ENCODE data around the gene SRC. TPM values are rescaled to one million over a fixed set of nuclear protein-coding genes. Genes with fewer than 3 reads are reported as not detected.

The SRC gene
- total RNA-seq, 2 experiments from 2014 or later = 2.6 to 2.7 TPM

DNA sequence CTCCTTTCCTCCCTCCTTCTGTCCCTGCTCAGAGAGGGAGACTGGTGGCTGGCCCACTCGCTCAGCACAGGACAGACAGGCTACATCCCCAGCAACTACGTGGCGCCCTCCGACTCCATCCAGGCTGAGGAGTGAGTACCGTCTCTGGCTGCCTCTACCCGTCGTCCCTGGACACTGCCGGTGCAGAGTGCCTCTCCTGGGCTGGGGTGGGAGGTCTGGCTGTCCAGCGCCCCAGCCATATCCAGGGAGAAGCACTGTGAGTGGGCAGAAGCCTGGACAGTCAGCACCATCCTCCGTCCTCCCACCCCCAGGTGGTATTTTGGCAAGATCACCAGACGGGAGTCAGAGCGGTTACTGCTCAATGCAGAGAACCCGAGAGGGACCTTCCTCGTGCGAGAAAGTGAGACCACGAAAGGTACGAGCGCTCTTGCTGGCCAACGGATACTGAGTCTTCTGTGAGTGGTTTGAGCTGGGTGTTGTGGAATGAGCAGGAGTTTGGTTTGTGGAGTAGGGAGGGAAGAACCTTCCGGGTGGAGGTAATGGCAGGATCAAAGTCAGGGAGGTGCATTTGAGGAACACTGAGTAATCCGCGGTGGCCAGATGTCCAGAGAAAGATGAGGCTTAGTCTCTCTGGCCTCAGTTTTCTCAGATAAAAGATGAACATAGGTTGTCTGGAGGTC is 48.1 kb downstream of the SRC start:
- POLR2A ChIA-PET = no interaction called here
- H3K9me3 Mint-ChIP-seq = no peaks in the 10 kb centered on the region
- no peaks in the 10 kb centered on the region for H3K4me1 Mint-ChIP-seq
- H3K36me3 Mint-ChIP-seq (ENCODE audit: low read depth) = no peaks in the 10 kb centered on the region
- no peaks in the 10 kb centered on the region for H3K27me3 Mint-ChIP-seq
- no peak for DNase-seq
- CTCF ChIA-PET = no interaction called here
- H3K27ac Mint-ChIP-seq = no peak overlapping the region
- no peak overlapping the region for H3K4me3 Mint-ChIP-seq

DNA sequence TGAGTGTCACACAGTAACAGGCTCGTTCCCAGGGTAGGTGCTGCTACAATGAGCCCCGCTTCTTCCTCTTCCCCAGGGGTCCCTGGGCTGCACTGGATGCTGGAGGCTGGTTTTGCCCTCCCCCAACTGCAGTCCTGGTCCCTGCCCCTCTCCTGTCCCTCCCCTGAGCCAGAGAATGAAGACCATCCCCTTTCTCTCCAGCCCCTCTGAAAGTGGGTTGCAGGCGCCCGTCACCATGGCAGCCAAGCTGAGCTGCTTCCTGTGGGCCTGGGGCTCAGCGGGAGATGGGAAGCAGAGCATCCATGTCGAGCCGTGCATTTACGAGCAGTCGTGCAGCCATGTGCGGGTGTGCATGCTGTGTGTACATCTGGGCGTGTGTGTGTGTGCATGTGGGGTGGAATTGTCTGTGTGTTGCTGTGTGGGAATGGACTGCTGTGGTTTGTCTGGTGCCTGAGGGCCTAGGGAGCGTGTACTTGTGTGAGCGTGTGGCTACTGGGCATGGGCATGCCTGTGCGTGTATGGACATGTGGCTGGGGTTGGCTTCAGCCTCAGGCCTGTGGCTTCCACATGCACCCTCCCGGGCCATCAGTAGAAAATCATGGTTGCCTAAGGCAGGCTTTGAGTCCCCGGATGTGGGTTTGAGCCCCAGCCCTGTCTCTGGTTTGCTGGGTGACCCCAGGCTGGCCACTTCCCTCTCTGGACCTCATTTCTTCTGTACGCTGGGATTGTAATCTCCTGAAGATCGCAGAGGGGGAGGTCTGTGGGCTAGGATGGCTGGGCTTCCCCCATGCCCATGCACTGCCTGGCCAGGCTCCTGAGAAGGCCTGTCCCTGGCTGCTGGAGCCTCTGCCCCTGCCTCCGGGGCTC is 48.8 kb downstream of the SRC start:
- Mint-ChIP-seq H3K4me3 (no peak overlapping the region), H3K27me3 (no peaks in the 10 kb centered on the region), H3K9me3 (no peaks in the 10 kb centered on the region), H3K36me3 (ENCODE audit: low read depth) (no peaks in the 10 kb centered on the region), H3K4me1 (no peaks in the 10 kb centered on the region), H3K27ac (no peak overlapping the region)
- ChIA-PET POLR2A (no interaction called here), CTCF (no interaction called here)
- DNase-seq = no peak

DNA sequence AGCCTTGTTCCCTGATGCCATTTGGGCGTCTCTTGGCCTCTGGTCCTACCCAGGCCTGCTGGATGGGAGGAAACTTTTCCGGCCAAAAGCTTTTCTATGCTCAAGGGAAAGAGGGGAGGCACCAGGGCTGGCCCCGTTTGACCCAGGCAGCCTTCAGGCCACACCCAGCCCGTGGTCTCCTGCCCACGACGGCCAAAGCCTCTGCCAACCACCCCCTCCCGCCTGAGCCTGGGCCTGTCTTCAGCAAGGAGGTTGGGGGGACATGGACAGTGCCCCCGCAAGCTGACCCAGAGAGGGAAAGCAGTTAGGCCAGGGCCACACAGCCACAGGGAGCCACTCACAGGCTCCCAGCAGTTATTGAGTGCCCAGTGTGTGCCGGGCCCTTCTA is 49.5 kb downstream of the SRC start:
- no peaks in the 10 kb centered on the region for H3K9me3 Mint-ChIP-seq
- no peaks in the 10 kb centered on the region for H3K4me1 Mint-ChIP-seq
- no peaks in the 10 kb centered on the region for H3K27me3 Mint-ChIP-seq
- H3K4me3 Mint-ChIP-seq = no peak overlapping the region
- CTCF ChIA-PET = no interaction called here
- POLR2A ChIA-PET = no interaction called here
- no peaks in the 10 kb centered on the region for H3K36me3 Mint-ChIP-seq (ENCODE audit: low read depth)
- H3K27ac Mint-ChIP-seq = no peak overlapping the region
- DNase-seq = no peak

DNA sequence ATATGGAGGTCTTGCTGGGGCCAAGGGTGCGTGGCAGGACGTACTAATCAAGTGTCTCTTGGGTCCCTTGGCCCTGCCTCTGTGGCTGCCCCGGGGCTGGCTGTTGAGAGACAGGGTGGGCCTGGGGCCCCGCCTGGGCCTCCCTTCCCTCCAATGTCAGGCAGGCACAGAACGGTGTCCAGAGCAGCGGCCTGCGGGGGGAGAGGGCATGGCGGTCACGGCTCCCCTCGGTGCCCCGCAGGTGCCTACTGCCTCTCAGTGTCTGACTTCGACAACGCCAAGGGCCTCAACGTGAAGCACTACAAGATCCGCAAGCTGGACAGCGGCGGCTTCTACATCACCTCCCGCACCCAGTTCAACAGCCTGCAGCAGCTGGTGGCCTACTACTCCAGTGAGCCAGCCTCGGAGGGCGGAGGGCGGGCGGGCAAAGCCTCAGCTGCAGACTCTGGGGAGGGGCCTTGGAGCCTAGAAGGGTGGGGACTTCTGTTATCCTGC is 50.0 kb downstream of the SRC start:
- H3K4me3 Mint-ChIP-seq = no peak overlapping the region
- no peaks in the 10 kb centered on the region for H3K27me3 Mint-ChIP-seq
- H3K27ac Mint-ChIP-seq = no peak overlapping the region
- no peaks in the 10 kb centered on the region for H3K36me3 Mint-ChIP-seq (ENCODE audit: low read depth)
- DNase-seq = no peak
- POLR2A ChIA-PET = no interaction called here
- CTCF ChIA-PET = interaction anchor here (1.0 kb wide), 1 partner anchor 133 kb away, joined by 3 read pairs; no protein-coding TSS in a partner anchor
- no peaks in the 10 kb centered on the region for H3K4me1 Mint-ChIP-seq
- no peaks in the 10 kb centered on the region for H3K9me3 Mint-ChIP-seq

DNA sequence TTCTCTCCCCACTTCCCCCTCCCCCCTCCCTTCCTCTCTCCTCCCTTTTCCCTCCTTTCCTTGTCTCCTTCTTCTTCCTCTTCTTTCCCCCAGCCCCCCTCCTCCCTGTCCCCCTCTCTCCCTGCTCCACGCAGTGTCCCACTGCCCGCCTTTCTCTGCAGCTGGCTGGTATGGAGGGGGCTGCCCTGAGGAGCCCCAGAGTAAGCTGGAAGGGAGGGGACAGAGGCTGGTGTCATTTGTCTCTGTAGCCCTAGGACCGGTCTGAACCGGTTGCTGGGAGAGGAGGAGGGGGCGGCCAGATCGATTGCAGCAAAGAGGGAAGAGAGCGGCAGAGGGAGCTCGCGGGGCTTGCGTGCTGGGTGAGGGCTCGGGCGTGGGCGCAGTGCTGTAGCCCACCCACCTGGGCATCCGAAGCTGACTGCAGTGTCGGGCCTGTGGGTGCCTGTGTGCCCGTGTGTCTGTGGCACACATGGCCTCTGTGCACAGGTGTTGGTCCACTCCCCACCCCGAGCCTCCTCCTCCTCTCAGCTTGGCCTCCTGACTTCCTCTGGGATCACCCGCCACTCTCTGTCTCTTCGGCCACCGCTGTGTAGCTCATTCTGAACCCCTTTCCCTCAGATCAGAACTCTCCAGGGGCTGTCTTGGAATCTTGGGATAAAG is 50.6 kb downstream of the SRC start:
- H3K4me1 Mint-ChIP-seq = no peaks in the 10 kb centered on the region
- H3K36me3 Mint-ChIP-seq (ENCODE audit: low read depth) = no peaks in the 10 kb centered on the region
- H3K4me3 Mint-ChIP-seq = no peak overlapping the region
- DNase-seq = no peak
- no peaks in the 10 kb centered on the region for H3K27me3 Mint-ChIP-seq
- POLR2A ChIA-PET = no interaction called here
- CTCF ChIA-PET = interaction anchor here (1.0 kb wide), 1 partner anchor 132 kb away, joined by 3 read pairs; no protein-coding TSS in a partner anchor
- H3K9me3 Mint-ChIP-seq = no peaks in the 10 kb centered on the region
- H3K27ac Mint-ChIP-seq = no peak overlapping the region

DNA sequence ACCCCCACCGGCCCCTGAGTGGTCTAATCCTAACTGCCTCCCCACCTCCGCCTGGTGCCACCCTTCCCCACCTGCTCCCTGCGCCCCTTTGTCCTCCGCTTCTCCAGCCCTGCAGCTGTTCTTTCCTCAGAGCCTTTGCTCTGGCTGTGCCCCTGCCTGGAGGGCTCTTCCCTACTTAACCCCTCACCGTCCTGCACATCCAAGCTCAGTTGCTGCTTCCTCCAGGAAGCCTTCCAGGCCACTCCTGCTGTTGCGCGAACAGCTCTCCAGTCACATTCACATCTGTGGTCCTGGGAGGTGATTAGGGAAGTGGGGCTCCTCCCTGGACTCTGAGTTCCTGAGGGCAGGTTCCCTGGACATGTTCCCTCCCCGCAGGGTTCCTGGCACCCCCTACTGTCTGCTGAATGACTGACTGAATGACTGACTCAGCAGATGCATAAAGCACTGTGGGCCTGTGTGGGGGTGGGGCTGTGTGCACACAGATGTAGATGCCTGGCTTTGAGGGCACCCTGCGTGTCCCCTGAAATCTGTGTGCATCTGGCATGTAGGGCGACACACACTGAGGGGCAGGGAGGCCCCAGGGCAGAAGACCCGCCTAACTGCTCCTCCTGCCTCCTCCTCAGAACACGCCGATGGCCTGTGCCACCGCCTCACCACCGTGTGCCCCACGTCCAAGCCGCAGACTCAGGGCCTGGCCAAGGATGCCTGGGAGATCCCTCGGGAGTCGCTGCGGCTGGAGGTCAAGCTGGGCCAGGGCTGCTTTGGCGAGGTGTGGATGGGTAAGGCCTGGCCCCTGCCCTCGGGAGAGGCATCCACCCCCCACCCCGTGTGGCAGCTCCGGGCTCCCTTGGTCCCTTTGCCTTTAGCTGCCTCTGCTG is 51.4 kb downstream of the SRC start:
- Mint-ChIP-seq H3K4me3 (no peak overlapping the region), H3K9me3 (no peaks in the 10 kb centered on the region), H3K27me3 (no peaks in the 10 kb centered on the region), H3K36me3 (ENCODE audit: low read depth) (no peaks in the 10 kb centered on the region), H3K27ac (no peak overlapping the region), H3K4me1 (no peaks in the 10 kb centered on the region)
- CTCF ChIA-PET = interaction anchor here (1.0 kb wide), 1 partner anchor 131 kb away, joined by 3 read pairs; no protein-coding TSS in a partner anchor
- POLR2A ChIA-PET = no interaction called here
- no peak for DNase-seq

DNA sequence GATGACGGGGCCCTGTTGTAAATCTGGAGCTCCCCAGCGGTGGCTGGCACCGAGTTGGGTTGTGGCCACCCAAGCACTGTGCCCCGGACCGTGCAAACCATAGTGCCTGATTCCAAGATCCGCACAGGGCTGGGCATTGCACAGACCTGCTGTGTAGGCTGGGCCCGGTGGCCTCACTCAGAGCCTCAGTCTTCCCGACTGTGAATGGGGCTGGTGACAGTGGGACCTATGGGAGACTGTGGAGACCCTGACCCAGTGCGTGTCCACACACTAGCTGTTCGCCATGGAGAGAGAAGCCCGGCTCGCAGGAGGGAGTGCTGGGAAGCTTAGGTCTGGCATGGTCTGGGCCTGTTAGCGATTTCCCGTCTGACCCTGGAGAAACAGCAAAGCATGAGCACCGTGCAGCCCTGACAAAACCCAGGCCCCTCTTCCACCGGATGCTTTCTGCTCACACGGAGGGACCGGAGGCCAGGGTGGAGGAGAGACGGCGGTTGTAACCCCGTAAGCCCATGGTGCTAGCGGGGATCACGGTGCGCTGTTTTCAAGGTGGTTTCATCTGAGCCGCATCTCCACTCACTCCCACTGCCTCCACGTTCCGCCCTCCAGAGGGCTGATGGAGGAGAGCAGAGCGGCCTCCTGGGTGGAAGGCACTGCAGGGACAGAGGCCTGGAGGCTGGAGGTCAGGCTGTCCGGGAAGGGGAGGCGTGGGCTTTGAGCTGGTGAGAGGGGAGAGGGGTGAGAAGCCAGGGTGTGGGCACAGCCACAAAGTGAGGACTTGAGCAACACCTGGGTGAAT is 52.2 kb downstream of the SRC start:
- Mint-ChIP-seq H3K27ac (no peak overlapping the region), H3K9me3 (no peaks in the 10 kb centered on the region), H3K4me1 (no peaks in the 10 kb centered on the region), H3K27me3 (no peaks in the 10 kb centered on the region), H3K36me3 (ENCODE audit: low read depth) (no peaks in the 10 kb centered on the region), H3K4me3 (no peak overlapping the region)
- ChIA-PET POLR2A (no interaction called here), CTCF (no interaction called here)
- no peak for DNase-seq

DNA sequence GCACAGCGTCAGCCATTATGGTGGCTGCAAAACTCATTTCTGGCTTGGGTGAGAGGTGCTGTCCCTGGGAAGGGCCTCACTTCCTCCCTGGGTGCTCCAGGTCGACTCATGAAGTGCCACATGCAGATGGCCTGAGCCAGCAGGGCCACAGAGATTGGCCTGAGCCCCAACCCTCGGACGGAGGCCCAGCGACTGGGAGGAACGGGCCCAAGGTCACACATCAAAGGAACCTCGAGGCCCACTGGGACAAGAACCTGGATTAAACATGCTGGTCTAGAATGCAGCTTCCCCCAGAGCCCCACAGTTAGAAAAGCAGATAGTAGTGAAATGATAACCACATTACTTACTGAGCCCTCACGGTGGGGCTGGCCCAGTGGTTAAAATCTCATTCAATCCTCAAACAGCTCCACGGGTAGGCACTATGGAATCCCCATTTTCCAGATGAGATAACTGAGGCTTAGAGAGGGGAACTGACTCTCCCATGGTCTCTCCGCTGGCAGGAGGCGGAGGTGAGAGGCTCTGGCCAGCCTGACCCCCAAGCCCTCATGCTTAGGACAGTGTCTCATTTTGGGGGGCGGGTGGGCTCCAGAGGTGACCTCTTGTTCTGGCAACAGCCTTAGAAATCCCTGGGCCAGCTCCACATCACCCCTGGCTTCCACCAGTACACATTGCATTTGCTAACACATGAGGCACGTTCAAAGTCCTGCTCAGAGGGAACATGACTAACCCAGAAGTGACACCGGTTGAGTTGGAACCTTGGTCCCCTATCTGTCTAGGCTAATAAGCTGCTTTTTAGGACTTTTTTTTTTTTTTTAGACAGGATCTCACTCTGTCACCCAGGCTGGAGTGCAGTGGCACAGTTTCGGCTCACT is 53.0 kb downstream of the SRC start:
- ChIA-PET POLR2A (no interaction called here), CTCF (interaction anchor here (0.9 kb wide), 1 partner anchor 136 kb away, joined by 3 read pairs; no protein-coding TSS in a partner anchor)
- Mint-ChIP-seq H3K36me3 (ENCODE audit: low read depth) (no peaks in the 10 kb centered on the region), H3K4me1 (no peaks in the 10 kb centered on the region), H3K4me3 (no peak overlapping the region), H3K9me3 (no peaks in the 10 kb centered on the region), H3K27me3 (no peaks in the 10 kb centered on the region), H3K27ac (no peak overlapping the region)
- DNase-seq = no peak

DNA sequence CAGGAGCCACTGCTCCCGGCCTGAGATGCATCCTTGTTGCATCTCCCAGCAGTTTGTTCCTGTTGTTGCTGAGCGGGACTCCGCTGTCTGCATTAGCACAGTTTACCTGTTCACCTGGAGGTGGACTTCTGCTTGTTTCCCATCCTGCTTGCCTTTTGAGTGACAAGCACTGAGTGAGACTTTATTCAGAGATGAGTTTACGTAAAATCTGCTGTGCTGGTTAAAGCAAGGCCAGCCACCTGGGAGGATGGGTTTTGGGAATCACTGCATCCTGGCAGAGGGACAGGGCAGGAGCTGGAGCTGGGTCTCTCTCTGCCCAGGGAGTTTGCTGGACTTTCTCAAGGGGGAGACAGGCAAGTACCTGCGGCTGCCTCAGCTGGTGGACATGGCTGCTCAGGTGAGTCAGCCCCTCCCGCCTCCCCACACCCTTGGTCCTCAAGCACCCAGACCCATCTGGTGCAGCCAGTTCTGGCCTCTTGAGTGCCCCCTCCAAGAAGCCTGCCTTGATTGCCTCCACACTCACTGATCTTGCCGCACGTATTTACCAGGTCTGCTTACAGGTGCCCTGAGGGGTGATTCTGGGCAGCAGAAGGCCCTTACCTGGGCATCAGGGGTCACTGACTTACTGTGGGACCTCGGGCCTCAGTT is 55.5 kb downstream of the SRC start:
- Mint-ChIP-seq H3K9me3 (no peaks in the 10 kb centered on the region), H3K4me3 (no peak overlapping the region), H3K4me1 (peaks cover 7% of the 10 kb centered on the region), H3K27ac (no peak overlapping the region), H3K36me3 (ENCODE audit: low read depth) (no peaks in the 10 kb centered on the region), H3K27me3 (peaks cover 12% of the 10 kb centered on the region)
- CTCF ChIA-PET = no interaction called here
- no peak for DNase-seq
- POLR2A ChIA-PET = no interaction called here

DNA sequence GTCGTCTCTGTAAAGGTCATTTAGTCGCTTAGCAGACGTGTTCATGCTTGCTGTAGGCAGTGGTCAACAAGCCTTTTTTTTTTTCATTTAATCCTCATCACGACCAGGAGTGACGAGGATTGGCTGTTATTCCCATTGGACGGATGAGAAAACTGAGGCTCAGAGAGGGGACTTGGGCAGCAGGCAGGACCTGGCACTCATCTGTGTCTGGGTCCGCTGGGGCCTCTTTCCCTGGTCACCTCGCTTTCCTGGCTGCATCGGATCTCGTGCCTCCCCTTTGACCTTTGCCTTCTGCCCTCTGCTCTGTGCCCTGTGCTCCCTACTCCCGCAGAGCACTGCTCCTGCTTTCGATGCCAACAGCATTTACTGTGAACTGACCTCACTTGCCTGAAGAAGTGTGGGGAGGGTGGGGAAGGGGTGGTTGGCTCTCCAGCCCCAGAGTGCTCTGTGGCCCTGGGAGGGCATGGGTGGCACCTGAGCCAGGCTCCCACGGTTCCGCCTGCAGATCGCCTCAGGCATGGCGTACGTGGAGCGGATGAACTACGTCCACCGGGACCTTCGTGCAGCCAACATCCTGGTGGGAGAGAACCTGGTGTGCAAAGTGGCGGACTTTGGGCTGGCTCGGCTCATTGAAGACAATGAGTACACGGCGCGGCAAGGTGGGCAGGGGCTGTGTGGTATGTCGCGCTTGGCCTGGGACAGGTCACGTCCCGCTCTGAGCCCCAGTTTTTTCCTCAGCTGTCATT is 56.2 kb downstream of the SRC start:
- Mint-ChIP-seq H3K4me1 (peaks cover 9% of the 10 kb centered on the region), H3K4me3 (no peak overlapping the region), H3K27ac (no peak overlapping the region), H3K27me3 (peaks cover 12% of the 10 kb centered on the region), H3K9me3 (no peaks in the 10 kb centered on the region), H3K36me3 (ENCODE audit: low read depth) (no peaks in the 10 kb centered on the region)
- ChIA-PET CTCF (no interaction called here), POLR2A (no interaction called here)
- DNase-seq = no peak
